ENCODE measurements around the gene AATK. TPM values are rescaled to one million over a fixed set of nuclear protein-coding genes. Genes with fewer than 3 reads are reported as not detected.
A peak's percentile ranks its signal among the peaks of the same experiment; 100 is the strongest.

Gene AATK
- total RNA-seq, 1 donor from 2014 or later, result 1.4 TPM

DNA sequence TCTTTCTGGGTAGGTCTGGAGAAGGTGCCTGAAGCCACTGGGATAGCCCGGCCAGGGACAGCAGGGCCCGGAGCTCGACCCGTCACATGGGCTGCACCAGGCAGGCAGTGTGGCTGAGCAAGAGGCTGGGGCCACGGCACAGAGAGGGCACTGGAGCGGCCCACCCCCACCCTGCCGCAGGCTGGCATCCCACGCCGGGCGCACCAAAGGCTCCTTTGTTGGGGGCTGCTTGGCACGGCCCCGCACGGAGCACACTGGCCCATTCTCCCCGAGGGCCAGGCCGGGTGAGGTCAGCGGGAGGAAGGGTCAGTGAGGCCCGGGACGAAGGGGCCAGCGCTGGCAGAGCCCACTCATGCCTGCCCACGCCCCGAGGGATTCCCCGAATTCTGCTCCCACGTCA lies 37.2 kb downstream of the AATK start:
- DNase-seq (ENCODE audit: low spot score), result no peak

DNA sequence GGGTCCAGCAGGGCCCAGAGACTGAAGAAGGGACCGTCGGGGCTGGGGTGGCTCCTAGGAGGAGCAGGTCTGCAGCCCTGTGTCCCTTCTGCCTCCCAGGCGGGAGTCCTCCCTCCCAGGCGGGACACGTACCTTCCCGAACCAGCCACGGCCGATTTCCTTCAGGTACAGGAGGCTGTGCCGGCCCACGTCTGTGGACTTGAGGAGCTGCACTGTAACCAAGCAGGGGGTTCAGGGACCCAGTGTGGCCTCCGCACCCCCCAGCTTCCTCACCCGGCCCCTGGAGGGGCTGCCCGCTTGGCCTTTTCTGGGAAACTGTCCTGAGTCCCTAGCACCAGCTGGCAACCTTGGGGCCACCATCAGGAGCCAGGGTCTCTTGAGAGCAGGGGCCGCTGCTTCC lies 37.7 kb downstream of the AATK start:
- DNase-seq (ENCODE audit: low spot score), result no peak

DNA sequence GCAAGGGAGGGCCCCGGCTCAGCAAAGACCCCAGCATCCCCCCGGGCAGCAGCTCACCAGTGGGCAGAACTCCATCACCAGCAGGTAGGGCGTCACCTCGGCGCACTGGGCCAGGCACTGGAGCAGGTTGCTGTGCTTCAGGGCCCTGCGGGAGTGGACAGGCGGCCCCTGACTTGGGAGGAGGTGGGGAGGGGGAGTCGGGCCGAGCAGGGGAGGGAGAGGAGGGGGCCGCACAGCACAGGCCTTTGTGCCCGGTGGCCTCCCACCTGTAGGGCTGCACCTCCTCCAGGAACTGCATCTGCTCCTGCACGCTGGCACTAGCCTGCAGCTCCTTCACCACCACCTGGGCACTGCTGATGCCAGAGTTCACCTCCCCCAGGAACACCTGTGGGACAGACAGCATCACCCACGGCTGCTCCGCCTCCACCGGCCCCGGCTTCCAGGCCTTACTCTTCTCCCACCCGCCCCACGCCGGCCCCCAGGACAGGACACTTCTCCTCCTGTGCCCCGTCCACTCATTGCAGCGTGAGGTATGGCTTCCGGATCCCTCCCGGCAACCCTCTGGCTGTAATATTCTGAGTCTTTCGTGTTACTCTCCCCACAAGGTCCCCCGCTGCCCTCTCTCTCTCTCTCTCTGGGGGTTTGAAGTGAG lies 38.4 kb downstream of the AATK start:
- DNase-seq (ENCODE audit: low spot score), result no peak

DNA sequence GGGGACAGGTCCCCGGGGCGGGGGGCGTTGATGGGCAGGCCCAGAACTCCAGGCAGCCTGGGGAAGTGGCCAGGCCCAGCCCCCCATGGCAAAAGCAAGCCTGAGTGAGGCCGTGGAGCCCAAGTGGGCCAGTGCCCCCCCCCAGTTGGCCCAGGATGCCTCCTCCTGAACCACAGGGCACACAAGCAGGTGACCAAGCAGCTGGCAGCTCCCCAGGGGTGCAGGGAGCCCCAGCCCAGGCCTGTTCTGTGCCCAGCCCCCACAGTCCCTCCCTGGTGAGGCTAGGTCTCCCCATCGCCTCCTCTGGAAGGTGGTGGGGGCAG lies 38.9 kb downstream of the AATK start:
- no peak for DNase-seq (ENCODE audit: low spot score)

DNA sequence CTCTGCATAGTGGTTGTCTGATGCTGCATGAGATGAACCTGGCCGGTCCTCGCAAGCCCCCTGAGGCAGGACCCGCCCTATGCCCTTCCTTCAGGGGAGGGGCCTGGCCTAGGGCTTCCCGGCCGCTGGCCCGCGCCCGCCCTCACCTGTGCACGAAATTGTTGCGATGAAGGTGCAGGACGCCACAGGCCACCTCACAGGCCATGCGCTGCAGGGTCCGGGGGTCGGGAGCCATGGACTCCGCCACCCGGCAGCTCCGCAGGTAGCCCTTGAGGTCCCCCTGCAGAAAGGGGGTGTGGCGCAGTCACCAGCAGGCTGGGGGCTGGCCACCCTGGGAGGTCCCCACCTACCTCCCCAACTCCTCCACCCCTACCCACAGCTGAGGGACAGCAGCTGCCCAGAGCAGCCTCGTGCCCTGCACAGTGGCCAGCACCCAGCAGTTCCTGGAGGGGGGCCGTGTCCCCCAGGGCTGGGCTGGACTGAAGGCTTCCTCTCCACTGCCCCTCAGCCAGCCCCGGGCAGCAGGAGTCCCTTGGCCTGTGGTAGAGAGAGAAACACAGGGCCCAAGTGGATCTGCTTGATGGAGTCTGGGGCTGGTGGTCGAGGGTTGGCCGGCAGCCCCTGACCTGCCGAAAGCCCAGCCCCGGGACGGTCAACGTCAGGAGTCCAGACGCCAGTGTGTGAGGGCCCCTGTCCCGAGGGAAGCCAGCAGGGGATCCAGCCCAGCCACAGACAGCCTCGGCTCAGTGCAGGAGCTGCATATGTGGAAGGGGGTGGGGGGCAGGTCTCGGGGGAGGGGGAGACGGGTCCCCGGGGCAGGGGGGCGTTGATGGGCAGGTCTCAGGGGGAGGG lies 39.5 kb downstream of the AATK start:
- DNase-seq (ENCODE audit: low spot score), result no peak

DNA sequence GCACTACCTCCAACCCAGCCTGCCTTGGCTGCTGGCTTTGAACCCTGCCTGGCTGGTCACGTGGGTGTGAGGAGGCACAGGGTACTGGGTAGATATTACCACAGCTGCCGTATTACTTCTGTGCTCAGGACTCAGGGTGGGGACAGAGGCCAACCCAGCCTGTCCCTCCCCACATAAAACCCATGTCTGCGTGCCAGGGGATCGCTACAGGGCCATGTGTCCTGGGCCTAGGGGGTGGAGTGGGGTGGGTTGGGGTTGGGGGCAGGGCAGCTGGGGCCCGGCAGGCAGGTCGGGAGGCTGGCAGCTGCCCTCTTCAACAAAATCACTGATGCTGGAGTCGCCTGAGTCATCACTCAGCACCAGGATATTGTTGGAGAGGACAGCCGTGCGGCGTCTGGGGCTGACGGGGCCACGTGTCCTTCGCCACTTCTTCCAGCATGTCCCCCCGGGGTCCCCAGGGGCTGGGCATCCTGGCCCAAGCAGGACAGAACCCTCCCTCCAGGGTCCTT lies 40.4 kb downstream of the AATK start:
- no peak for DNase-seq (ENCODE audit: low spot score)

DNA sequence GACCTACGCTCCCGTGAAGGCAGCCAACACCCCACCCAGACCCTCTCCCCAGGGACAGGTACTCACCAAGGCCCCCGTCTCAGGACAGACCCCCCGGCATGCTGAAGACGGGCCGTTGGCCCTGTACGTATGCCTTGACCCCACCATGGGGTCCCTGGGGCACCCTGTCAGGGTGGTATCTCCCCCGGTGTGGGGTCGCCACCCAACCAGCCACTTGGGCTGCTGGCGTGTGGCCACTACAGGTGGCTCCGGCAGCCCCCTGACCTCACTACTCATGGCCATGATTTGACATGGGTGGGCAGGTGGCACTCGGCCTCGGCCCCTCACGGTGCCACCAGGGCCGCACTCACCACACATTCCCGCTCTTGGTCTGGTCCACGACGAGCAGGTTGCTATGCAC lies 41.6 kb downstream of the AATK start:
- no peak for DNase-seq (ENCODE audit: low spot score)

DNA sequence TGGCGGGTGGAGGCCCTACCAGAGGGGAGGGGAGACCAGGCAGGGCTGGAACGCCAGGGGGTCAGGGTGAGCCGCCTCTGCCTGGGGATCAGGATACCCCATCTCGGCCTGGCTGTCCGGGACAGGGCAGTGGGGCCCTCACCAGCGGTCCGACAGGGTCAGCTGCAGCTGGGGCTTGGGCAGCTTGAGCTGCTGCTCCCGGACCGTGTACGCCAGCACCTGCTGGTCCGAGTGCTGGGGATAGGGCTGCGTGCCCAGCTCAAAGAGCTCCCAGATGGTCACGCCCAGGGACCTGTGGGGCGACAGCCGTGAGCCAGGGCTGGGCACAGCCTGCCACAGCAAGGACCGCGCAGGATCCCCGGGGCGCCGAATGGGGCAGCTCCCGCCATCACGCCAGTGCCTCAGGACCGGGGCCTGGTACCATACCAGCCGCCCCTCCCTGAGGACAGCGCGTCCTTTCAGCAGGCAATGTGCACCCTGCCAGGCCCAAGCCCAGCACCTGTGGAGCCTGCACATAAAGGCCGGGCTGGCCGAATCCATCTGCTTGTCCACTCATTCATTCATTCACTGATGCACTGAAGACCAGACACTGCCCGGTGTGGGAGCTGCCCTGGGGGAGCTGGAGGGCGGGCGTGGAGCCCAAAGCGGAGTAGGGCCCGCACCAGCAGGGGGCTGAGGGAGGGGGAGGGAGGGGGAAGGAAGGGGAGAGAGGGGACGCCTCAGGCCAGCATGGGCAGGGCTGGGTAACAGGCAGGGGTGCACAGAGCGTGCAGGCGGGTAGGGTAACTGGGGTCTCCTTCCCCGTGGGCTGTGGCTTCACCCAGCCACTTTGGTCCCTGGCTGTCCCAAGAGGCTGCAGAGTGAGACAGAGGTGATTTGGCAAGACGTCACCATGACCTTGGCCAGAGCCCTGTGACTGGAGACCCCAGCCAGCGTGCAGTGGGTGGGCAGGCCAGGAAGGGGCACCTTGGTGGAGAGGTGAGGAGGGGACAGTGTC lies 42.7 kb downstream of the AATK start:
- no peak for DNase-seq (ENCODE audit: low spot score)

DNA sequence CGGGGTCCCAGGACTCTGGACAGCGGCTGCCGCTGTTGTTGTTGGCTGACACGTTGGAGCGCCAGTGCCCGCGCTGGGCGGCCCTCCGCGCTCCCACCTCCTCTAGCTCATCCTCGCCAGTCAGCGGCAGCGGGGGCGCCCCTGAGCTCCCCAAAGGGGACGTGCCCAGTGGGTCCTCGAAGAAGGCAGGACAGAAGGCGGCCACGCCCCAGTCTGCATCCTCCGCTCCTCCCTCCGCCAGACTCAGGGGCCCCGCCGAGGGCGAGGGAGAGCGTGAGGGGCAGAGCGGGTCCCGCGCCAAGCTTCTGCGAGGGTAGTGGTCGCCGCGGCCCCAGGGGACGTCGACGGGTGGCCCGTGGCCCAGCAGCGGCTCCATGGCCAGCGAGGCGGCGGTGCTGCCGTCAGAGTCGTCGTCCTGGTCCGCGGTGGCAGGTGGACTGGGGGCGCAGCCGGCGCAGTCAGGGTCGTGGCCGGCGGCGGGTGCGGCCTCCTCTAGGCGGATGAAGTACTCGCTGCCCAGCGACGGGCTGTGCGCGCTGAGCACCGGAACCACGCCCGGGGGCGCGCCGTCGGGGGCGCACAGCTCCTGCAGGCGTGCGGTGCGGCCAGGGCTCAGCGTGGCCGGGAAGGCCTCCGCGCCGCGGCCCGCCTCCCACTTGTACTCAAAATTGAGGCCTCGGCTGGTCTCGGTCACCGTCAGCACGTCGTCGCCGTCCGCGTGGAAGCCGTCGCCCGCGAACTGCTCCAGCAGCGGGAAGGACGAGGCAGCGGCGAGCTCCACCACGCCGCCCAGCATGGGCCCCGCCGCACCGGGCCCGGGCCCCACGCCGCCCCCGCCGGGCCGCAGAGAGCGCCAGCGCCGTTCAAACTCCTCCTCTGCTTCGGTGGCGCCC lies 43.9 kb downstream of the AATK start:
- no peak for DNase-seq (ENCODE audit: low spot score)

DNA sequence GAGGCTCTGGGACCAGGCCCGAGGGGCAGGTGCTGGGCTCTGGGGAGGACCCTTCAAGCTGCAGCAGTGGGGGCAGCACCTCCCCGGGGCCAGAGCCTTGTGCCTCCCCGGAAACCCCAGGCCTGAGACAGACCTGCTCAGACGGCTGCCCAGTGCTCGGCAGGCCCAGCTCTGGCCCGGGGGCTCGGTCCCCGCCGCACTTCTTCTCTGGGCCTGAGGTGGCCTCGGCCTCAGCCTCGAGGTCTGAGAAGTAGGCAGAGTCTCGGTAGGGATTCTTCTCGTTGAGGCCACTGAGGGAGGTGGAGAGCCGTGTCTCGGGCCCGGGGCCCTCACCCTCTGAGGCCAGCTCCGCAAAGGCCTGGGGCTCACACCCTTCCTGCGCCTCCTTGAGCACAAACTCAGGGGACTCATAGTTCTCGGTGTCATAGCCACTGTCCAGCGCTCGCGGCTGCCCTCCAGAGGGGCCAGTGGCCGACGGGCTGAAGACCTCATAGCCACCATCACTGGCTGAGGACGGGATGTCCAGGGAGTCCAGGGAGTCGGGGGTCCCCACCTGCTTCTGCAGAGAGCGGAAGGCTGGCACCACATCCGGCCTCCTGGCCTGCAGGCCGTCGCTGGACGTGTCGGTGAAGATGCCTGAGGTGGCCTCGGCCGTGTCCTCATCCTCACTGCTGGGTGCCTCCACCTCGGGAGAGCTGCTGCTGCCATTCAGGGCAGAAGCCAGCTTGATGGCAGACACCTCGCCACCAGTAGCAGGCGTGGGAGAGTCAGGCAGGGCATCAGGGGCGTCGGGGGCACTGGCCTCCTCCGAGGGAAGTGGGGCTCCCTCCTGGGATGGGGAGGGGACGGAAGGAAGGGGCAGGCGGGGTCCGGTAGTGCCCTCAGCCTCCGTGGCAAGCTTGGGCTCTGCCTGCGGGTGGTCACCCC lies 45.1 kb downstream of the AATK start:
- no peak for DNase-seq (ENCODE audit: low spot score)

DNA sequence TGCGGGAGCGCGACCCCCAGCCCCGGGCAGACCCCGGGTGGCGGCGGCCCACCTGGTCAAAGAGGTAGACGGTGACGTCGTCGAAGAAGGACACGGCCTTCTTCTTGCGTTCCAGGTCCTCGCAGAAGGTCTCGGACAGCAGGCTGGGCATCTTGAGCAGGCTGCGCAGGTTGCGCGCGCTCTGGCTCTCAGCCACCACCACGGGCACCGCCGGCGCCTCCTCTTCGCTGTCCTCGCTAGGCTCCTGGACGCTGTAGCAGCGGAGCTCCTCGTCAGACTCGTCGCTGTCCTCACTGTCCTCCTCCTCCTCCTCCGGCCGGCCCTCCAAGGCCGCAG lies 45.9 kb downstream of the AATK start:
- DNase-seq (ENCODE audit: low spot score), result no peak

DNA sequence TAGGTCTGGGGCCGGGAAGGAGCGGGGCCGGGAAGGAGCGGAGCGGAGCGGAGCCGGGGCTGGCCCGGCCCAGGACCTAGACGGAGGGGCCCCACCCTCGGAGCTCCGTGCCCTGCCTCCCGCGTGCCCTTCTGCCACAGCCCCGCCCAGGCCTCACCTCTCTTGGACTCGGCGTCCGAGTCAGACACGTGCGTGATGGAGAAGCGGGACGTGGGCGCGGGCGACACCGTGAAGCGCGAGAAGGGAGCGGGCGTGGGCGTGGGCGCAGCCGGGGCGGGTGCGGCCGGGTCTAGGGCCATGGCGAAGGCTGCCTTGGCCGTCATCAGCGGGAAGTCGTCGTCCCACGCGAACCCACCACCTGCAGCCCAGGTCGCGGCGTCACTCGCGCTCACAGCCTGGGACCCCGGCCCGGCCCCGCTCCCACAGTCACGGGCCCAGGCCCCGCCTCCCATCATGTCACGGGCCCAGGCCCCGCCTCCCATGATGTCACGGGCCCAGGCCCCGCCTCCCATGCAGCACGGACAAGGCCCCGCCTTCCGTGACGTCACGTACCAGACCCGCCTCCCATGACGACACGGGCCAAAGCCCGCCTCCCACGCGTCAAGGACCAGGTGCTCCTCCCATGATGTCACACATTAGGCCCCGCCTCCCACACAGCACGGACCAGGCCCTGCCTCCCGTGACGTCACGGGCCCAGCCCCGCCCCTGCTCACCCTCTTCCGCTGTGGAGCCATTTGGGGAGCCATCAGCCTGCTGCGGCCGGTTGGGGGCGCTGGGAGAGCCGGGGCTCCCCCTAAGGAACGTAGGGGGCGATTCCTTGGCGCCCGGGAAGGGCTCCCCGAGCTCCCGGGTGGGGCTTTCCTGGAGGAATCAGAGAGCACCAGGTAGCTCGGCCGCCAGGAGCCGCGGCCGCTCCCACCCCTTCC lies 46.5 kb downstream of the AATK start:
- DNase-seq (ENCODE audit: low spot score), result peak; percentile 80

DNA sequence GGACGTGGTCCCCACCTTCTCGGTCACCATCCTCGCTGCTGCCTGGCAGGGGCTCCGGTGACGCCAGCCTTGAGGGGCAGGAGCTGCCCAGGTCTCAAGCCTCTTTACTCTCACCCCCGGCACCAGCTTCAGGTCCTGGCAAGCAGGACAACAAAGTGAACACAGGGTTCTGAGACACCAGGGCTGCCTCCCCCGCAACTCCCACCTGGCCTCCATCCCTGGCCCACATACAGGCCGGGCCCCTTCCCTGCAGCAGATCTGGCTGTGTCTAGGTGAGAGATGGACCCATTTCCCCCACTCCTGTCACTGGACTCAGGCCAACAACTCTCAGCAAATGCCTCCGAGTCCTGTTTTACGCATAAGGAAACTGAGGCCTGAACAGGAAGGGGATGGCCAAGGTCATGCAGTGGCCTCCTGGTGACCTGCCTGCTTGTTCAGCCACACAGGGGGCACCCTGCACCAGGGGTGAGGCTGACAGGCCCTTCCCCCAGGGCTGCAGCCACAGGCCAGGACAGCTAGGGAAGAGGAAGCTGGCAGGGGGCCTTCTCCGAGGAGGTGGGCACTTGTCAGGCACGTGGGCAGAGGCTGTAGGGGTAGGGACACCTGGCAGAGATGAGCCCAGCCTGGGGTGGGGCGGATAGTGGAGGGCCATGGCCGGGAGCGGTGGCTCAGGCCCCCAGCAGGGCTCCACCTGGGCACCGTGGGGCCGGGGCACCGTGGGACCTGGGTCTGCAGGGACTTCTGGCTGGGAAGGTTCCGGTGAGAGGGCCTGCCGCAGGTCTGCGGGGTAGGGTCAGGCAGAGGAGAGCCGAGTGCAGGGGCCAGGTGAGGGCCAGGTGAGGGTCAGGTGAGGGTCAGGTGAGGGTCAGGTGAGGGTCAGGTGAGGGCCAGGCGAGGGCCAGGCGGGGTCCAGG lies 47.5 kb downstream of the AATK start:
- DNase-seq (ENCODE audit: low spot score), result no peak

DNA sequence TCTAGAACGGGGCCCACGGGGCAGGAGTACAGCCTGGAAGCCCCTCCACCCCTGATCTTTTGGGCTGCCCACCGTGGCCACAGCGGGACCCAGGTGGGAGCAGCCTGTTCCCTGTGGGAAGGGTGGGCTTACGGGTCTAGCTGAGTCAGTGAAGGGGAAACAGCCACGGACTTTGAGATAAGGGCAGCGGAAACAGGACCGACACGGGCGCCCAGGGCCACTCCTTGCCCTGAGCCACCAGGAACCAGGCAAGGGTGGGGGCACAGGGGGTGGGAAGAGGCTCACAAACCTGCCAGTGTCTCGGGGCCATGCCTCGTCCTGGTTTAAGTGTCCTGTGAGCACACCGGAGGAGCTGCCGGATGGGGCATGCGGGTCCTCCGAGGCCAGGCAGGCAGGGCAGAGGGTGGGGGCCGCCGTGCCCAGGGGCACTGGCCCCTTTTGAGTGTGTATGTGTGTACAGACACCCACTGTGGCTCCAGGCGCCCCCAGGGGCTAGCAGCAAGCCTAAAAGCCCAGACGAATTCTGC lies 48.3 kb downstream of the AATK start:
- no peak for DNase-seq (ENCODE audit: low spot score)

DNA sequence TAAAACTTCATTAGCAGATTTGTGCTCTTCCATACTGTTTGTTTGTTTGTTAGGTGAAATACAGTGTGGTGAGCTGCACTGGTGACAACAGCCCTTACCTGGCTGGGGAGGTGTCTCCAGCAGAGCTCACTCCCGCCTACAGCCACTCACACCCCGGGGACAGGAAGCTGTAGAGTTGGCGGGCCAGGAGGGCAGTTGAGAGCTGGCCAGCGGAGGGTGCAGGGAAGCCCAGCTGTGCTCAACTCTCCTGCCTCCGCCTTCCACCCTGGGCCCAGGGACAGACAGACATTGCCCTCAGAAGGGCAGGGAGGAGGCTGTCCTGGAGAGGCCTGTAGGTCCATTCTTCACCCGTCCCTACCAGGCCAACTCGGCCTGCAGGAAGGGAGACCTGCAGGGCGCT lies 49.3 kb downstream of the AATK start:
- DNase-seq (ENCODE audit: low spot score), result no peak

DNA sequence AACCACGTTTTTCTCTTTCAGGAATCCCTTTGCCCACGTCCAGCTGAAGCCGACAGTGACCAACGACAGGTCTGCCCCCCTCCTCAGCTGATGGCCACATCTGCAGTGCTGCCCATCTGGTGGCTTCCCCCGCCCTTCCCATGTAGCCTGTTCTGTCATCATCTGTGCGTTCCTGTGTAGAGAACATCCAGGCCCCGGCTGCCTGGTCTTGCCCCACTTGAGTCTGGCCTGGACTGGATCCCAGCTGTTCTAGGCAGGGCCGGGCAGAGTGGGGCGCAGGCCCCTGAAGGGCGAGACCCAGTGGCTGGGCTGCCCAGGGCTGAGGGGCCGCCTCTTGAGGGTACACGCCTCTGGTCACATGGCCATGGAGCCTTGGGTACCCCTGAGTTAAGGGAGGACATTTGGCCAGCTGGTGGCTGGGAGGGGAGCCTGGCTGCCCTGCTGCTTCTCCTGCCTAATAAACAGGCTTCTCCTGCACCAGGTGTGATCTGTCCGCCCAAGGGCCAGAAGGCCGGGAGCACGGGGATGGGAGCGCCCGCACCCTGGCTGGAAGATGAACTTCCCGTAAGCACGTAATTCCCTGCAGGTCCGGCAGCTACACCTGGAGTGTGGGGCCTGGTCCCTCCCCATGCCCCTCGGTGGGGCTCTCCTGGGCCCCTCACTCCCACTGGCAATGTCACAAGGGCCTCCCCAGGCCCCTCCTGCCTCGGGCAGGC lies 50.1 kb downstream of the AATK start:
- peak; percentile 60 for DNase-seq (ENCODE audit: low spot score)

DNA sequence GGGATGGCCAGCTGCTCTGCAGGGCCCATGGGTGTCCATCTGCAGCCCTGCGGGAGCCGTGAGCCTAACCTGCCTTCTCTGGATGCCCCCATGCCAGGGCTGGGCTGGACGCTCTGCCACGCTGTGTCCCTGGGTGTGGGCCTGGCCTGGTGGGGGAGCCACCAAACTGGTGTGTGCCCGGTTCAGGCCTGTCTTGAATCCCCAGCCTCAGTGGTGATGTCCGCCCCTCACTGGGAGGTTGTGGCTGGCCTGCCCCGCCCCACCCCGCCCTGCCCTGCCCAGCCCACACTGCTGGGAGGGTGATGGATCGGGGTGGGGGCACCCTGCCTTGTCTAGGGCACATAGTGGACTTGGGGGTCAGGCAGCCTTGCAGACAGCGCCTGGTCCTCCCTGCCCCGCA lies 50.8 kb downstream of the AATK start:
- no peak for DNase-seq (ENCODE audit: low spot score)

Measured in umbilical cord (tissue), 2 donors.